ENCODE data around the gene GNB1L.

The GNB1L gene

DNA sequence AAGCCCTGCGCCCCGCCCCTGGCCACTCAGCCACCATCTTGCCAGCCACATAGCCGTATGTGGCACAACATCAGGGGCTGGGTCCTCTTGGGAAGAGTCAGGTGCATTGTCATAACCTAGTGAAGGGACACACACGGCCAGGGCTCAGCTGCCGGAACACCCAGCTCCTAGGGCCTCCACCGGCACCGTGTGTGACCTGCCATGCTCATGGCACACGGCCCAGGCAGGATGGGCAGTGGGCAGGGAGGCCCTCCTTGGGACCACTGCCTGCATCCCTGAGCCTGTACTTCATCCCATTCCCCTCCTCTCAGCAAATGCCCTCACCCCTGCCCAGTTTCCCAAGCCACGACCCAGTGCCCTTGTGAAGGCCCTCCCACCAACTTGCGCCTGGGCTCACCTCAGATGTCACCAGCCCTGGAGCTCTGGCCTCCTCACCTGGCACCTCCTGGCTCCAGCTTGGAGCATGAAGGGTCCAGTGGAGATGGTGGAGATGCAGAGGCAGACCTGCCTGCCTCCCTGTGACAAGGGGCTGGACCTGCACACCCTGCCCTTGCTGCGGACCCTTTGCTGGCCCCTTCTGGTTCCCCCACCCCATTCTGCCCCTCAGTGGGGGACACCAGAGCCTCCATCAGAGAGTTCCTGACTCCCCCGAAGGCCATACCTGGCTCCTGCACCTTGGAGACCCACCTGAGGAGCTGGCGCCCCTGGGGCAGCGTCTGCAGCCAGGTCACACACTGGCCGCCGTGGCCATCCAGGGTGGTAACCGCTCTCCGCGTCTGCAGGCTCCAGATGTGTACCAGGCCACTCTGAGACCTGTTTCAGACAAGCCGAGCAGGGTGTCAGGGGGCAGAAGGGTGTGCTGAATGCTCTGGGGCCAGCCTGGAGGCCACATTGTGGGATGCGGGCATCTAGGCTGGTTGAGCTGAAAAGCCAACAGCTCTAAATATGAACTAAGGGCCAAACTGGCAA is 34.5 kb downstream of the GNB1L start:
- DNase-seq, result no peak
- in situ Hi-C loops (cut with MboI; ENCODE audit: low pct_unique_long_range_greater_than_20kb, low sequenced_read_pairs), result loop anchor here (5.0 to 10.0 kb wide), 2 partner anchors 32 to 65 kb away; partner anchors contain the start of genes GNB1L and RTL10

DNA sequence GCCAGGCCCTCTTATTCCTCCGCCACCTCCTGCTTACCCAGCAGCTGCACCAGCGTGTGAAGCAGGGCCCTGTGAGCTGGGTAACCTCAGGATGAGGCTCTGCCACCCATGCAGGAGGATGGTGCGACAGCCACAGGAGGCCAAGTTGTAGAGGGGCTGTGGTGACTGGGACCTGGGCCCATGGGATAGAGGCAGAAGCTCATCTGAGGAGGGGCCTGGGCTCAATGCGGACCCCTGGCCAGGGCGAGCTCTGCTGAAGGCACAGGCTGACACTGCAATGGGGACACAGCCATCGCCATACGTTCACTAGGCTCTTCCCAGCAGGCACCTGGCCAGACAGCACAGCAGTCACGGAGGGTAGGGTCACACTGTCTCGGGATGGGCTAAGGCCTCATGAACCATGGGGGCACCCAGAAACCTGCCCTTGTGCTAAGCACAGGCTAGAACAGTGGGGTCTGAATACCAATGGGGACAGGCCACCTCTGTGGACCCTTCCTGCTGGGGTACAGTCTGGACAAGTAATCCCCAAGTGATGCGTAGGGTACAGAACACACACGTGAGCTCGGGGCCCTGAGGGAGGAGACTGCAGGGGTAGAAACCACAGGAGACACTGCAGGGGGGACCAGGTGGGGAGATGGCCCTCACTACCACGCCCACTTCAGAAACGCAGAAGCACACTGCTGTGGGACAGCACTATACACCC is 35.3 kb downstream of the GNB1L start:
- in situ Hi-C loops (cut with MboI; ENCODE audit: low pct_unique_long_range_greater_than_20kb, low sequenced_read_pairs), result loop anchor here (5.0 to 10.0 kb wide), 2 partner anchors 33 to 65 kb away; partner anchors contain the start of genes GNB1L and RTL10
- DNase-seq, result no peak

DNA sequence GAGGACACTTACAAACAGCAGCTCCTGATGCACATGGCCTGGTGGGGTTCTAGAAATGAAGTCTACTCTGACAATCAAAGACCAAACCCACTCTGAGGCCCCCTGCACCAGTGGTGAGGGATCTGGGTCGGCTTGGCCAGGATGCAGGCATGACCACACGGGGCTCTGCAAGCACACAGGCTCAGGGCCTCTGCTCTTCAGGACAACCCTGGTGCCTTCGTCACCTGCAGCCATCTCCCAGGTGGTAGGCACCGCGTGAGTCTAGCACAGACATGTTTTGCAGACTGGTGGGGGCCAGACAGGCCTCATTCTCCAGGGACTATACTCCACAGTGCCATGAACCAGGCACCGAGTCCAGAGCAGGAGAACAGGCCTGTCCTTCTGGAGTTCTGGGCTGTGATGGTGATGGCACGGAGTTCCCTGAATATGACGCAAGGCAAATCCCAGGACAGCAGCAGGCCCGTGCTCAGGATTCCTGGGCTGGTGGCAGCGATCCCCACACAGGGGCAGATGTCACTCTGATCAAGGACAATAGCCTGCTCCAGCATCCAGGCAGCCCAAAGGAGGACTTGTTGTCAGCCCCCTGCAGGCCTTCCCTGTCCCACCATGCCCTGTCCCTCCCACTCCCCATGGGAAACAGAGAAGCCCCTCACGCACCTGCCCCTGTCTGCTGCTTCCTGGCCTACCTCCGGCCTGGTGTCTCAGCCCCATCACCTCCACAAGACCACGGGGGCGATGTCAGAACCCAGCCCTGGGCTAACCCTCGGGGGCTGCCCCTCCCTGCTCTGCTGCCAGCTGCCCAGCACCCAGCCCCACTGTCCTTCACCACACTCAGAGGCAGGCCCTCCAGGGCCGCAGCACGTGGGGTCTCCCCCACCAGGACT is 36.1 kb downstream of the GNB1L start:
- in situ Hi-C loops (cut with MboI; ENCODE audit: low pct_unique_long_range_greater_than_20kb, low sequenced_read_pairs), result loop anchor here (5.0 to 10.0 kb wide), 2 partner anchors 34 to 66 kb away; partner anchors contain the start of genes GNB1L and RTL10
- DNase-seq, result no peak

DNA sequence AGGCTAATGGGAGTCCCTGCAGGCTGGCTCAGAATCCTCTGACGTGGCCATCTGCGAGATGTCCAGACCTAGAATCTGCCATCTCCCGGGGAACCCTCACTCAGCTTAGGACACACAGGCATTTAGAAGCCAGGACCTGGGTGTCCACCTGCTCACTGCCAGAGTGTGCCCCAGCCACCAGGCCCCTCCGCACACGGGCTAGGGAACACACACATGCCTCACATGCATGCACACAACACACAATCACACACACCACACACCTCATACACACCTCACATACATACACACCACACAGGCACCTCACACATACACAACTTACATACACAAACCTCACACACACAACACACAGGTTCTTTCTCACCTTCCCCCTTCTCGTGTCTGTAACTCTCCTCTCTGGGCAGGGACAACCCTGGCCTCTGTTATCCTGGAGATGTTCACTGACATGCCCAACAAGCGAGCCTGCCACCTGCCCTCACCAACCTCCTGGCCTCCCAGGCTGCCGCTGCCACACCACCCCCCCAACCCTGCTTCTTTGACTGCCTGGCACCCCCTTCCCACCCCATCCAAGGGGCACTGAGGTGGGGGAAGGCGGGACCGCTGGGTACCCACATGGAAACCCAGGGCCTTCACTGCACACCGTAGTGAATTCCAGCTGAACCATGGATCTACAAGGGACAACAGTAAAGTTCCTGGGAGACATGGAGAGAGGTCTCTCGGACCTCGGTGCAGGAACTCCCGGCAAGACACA is 38.1 kb downstream of the GNB1L start:
- DNase-seq, result no peak
- in situ Hi-C loops (cut with MboI; ENCODE audit: low pct_unique_long_range_greater_than_20kb, low sequenced_read_pairs), result loop anchor here (5.0 to 10.0 kb wide), 2 partner anchors 36 to 68 kb away; partner anchors contain the start of genes GNB1L and RTL10

DNA sequence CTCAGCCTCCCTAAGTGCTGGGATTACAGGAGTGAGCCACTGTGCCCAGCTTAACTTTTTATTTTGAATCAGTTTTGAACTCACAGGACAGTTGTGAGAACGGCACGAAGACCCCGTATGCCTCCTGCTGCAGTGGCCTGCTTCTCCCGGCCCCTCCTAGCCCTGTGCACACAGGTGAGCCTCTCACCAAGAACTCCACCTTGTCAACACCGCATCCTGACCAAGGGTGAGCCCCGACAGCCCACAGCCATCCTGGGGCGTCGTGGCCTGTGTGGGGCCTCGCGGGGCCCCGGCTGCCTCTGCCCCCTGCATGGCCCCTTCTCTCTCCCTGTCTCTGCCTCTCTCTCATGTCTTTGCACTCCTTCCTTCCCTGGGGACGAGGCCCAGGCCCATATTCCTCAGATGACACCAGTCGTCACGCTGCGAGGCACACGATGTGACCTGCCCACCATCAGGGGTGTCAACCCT is 38.8 kb downstream of the GNB1L start:
- in situ Hi-C loops (cut with MboI; ENCODE audit: low pct_unique_long_range_greater_than_20kb, low sequenced_read_pairs), result loop anchor here (5.0 to 10.0 kb wide), 2 partner anchors 36 to 69 kb away; partner anchors contain the start of genes GNB1L and RTL10
- no peak for DNase-seq

DNA sequence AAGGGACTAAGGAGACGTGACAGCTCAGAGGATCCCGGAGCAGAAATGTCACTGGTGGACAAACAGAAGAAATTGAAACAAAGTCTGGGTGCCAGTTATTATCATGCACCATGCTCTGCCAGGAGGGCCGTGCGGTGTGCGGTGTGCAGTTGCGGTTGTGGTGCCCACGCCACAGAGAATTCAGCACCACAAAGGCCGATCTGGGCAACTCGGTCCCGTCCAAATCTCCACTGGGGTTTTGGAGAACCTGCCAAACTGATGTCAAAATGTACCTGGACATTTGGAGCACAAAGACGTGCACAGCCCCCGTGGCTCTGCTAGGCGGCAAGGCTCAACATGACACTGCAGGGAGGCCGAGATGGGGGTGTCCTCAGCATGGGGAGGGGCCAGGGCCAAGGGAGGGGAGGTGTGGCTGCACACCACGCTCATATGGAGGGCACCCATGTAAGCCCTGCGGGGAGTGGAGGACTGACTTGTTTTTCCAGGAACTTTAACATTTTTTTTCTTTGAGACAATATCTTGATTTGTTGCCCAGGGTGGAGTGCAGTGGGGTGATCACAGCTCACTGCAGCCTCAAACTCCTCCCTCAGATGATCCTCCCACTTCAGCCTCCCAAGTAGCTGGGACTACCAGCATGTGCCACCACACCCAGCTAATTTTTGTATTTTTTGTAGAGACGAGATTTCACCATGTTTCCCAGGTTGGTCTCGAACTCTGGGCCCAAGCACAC is 39.4 kb downstream of the GNB1L start:
- no peak for DNase-seq
- in situ Hi-C loops (cut with MboI; ENCODE audit: low pct_unique_long_range_greater_than_20kb, low sequenced_read_pairs), result loop anchor here (5.0 to 10.0 kb wide), 2 partner anchors 37 to 70 kb away; partner anchors contain the start of genes GNB1L and RTL10

DNA sequence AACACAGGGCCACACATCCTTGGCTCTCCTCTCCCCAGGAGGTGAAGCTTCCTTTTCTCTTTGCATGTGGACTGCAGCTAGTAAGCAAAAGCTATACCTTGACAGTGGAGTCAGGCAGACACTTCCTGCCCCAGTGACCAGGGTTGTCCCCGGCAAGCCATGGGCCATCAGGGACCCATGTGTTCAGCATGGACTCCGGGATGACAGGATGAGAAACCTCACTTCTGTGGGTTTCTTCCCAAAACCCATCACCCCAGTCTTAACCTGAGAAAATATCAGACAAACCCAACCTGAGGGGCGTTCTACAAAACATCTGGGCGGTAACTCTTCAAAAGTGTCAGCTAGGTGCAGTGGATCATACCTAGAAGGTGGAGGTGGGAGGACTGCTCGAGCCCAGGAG is 40.2 kb downstream of the GNB1L start:
- no peak for DNase-seq

DNA sequence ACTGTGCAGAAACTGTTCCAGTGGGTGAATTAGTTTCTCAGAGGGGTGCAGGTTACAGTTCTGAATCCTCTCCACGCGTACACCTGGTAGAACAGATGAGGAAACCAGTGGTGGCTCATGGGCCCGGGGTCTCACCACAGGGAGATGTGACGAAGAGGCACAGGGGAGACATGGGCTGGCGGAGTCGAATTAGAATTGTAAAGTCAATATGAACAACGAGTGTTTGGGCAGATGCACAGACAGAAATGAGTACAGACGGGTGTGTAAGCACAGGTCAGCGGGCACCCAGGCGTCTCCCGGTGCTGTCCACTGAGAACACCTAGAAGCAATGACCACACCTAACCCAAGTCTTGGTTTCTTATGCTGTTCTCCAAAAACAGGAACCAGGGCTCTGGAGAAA is 41.8 kb downstream of the GNB1L start:
- DNase-seq, result no peak
- in situ Hi-C loops (cut with MboI; ENCODE audit: low pct_unique_long_range_greater_than_20kb, low sequenced_read_pairs), result loop anchor here (10.0 kb wide), 1 partner anchor 72 kb away; no protein-coding TSS in a partner anchor

More for the DNA sequence above, 40.2 kb downstream of the GNB1L start:
- in situ Hi-C loops (cut with MboI; ENCODE audit: low pct_unique_long_range_greater_than_20kb, low sequenced_read_pairs), result loop anchor here (10.0 kb wide), 1 partner anchor 70 kb away; no protein-coding TSS in a partner anchor

DNA sequence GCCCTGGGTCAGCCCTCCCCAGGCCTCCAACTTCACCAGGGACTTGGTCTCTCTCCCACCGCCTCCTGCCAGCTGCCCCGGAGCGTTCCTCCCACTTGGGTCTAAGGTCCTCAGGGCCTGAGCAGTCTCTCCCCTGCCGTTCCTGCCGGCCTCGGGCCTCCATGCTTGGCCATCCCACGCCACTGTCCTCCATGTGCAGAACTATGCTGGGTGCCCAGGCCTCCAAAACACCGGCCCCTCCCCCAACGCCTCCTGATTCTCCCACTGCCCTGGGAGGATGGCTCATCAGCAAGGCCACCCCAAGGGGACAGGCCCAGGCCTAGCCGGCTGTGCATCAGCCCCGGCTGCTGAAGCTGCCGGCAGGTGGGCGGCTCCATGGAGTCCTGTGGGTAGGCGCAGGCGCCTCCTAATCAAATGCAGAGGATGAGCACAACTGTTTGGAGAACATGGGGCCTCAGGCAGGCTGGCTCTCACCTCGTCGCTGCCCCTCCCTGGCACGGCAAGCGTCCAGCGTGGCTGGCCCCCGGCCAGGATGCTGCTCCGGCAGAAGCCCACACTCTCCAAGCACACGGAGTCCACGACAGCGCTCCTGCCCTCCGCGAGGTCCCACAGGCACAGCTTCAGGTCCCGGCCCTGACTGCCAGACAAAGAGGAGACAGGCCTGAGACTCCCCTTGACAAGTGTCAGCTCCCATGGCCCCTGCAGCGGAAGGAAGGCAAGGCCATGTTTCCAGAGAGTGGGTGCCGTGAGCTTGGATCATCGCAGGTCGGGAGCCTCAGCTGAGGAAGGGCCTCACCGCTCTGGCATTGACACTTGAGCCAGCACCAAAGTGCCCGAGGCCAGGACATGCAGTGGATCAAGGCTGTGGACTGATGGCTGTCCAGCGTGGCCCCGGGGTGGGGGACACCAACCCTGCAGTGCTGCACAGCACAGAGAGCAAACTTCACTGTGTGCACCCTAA is 42.6 kb downstream of the GNB1L start:
- in situ Hi-C loops (cut with MboI; ENCODE audit: low pct_unique_long_range_greater_than_20kb, low sequenced_read_pairs), result loop anchor here (10.0 kb wide), 1 partner anchor 73 kb away; no protein-coding TSS in a partner anchor
- no peak for DNase-seq

DNA sequence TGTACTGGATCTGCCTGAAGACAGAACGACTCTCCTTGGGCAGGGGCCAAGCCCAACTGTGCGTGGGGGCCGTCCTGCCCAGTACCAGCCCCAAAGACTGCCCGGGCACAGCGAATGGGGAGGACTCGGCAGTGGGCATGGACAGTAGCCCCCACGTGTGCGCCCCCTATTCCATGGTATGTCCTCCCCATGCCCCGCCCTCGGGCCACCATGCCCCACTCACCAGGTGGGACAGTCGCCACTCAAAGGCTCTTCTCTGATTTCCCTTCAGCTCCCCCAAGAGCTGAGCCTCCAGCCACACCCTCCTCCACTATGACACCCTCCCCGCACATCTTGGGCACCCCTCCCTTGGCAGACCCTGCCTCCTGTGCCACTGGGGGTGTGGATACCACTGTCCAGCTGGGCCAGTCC is 43.5 kb downstream of the GNB1L start:
- no peak for DNase-seq
- in situ Hi-C loops (cut with MboI; ENCODE audit: low pct_unique_long_range_greater_than_20kb, low sequenced_read_pairs), result loop anchor here (10.0 kb wide), 1 partner anchor 74 kb away; no protein-coding TSS in a partner anchor

DNA sequence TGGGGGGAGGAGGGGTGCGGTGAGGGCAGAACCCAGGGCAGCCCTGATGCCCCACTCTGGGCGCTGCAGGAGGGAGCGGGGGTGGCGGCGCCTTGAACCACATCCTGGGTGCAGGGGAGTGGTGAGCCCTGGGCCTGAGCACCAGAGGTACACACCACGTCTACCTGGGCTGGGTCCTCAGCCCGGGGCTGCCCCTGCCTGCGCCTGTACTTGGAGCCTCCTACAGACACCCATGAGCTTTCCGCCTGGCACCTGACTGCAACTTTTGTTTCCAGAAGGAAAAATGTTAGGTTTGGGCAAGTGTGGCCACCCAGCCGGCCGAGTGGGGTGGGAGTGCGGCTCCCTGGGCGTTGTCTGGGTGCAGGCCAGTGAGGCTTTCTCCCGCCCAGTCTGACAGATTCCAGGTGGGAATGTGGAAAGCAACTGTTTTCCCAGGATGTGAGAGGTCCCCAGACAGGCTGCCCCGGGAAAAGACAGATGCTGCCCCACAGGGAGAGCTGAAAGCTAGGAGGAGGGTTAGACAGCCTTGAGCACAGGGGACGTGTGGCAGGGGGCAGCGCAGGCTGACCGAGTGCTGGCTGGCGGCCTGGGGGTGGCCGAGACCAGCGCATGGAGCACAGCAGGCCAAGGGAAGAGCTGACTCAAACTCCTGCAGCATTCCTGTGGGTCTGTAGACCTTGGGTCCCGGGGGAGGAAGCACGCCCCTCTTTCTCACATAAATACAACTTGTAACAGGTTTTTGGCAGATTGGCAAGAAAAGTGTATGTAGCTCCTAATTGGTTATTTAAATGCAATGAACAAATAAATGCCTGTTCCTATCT is 44.1 kb downstream of the GNB1L start:
- in situ Hi-C loops (cut with MboI; ENCODE audit: low pct_unique_long_range_greater_than_20kb, low sequenced_read_pairs), result loop anchor here (10.0 kb wide), 1 partner anchor 74 kb away; no protein-coding TSS in a partner anchor
- no peak for DNase-seq

DNA sequence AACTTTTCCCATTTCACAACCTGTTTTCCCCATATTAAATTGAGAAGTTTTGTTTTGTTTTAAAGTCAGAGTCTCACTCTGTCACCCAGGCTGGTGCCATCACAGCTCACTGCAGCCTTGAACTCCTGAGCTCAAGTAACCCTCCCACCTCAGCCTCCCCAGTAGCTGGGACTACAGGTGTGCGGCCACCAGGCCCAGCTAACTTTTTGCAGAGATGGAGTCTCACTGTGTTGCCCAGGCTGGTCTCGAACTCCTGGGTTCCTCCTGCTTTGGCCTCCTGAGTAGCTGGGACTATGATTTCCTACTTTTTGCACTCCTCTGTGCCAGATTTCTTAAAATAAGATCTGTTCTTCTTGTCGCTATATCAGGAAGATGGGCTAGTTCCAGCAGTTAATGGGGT is 44.9 kb downstream of the GNB1L start:
- DNase-seq, result no peak
- in situ Hi-C loops (cut with MboI; ENCODE audit: low pct_unique_long_range_greater_than_20kb, low sequenced_read_pairs), result loop anchor here (10.0 kb wide), 1 partner anchor 75 kb away; no protein-coding TSS in a partner anchor

DNA sequence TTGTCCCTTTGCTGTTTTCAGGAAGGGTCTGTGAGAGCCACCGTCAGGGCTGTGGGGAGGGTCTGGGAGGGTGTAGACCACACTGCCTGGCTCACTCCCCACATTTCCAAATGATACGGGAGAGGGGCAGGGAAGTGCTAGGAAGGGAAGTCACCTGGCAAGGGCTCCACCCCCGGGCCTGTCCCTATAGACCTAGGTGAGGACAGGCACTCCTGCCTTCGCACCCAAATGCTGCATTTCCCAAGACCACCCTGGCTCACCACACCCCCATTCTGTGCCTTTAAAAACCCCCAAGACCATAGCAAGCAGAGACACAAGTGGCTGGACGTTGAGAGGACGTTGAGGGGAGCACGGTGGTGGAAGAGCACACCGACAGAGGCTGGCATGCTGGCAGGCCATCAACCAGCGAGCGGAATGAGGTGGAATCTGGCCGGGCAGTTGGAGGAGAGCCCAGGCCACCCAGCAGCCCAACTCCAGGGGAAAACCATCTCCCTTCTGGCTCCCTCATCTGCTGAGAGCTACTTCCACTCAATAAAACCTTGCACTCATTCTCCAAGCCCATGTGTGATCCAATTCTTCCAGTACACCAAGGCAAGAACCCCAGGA is 45.7 kb downstream of the GNB1L start:
- DNase-seq, result no peak
- in situ Hi-C loops (cut with MboI; ENCODE audit: low pct_unique_long_range_greater_than_20kb, low sequenced_read_pairs), result no loop called here

DNA sequence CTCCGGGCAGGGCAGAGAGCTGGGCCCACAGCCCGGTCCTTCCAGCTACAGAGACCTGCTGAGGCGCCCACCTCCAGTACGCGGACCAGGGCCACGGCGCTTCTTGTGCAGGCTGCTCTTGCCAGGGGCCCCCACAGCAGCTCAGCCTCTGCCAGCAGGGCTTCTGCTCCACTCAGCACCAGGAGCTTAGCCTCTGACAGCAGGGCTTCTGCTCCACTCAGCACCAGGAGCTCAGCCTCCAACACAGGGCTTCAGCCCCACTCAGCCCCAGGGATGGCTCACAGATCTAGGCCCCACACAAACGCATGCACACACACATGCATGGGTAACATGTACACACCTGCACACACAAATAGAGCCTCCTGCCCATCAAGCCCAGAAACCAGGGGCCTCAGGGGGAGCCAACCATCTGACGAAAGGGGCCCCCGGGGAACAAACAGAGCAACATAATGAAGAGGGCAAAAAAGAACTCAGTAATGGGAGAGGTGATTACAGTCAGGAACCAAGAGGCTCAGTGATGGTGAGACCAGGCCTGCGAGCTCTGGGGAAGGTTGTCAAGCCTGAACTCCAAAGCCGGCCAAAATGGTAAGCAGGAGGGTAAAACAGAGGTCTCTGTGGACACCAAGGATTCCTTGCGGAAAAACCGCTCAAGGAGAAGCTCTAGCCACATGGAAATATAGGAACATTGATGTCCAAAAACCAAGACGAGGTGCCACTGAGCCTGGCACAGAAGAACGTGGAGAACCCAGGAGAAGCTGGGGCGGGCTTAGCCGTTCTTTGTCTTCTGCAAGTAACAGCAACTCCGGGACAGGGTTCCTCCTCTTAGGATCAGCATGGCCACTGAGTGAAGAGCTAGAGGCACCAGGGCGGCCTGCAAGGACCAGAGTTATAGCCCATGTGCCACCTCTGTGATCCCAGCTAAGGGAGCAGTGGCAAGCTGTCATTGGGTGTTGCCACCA is 46.5 kb downstream of the GNB1L start:
- in situ Hi-C loops (cut with MboI; ENCODE audit: low pct_unique_long_range_greater_than_20kb, low sequenced_read_pairs), result no loop called here

More for the DNA sequence above, 46.5 kb downstream of the GNB1L start:
- no peak for DNase-seq

Measured in KBM-7 (cell line).